Measurements from ENCODE around the gene MAN1A1. TPM values are rescaled to one million over a fixed set of nuclear protein-coding genes. Genes with fewer than 3 reads are reported as not detected.

Gene MAN1A1
- total RNA-seq, 1 experiment from 2014 or later, result 6.8 TPM

GRCh38 chr6:119181046-119181445, 168.5 kb downstream of the MAN1A1 start:
- Mint-ChIP-seq H3K4me3 (no peak overlapping the region), H3K27ac (no peak overlapping the region), H3K4me1 (peaks cover 4% of the 10 kb centered on the region), H3K27me3 (ENCODE audit: low read depth) (no peaks in the 10 kb centered on the region), H3K36me3 (peaks cover 3% of the 10 kb centered on the region; the same call in 1 of the 2 replicates), H3K9me3 (peaks cover 6% of the 10 kb centered on the region; the same call in 1 of the 2 replicates)
- no peak for ATAC-seq
- CTCF ChIA-PET, result no interaction called here
- TF ChIP-seq ELF4 (CRISPR knock-in tag; IDR thresholded peaks at IDR 0.05; ENCODE audit: low read depth) (no peak), TCF7 (CRISPR knock-in tag; IDR thresholded peaks at IDR 0.05; ENCODE audit: low read depth) (no peak), ETV6 (CRISPR knock-in tag; IDR thresholded peaks at IDR 0.05) (no peak), OVOL2 (CRISPR knock-in tag; IDR thresholded peaks at IDR 0.05; ENCODE audit: borderline replicate concordance) (no peak), NFYB (CRISPR knock-in tag; conservative IDR thresholded peaks at IDR 0.05; ENCODE audit: low read depth) (no peak)
- TF ChIP-seq, protein P1, sequence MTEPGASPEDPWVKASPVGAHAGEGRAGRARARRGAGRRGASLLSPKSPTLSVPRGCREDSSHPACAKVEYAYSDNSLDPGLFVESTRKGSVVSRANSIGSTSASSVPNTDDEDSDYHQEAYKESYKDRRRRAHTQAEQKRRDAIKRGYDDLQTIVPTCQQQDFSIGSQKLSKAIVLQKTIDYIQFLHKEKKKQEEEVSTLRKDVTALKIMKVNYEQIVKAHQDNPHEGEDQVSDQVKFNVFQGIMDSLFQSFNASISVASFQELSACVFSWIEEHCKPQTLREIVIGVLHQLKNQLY (CRISPR knock-in tag; IDR thresholded peaks at IDR 0.05), result no peak
- POLR2A ChIA-PET, result interaction anchor here (0.6 kb wide), 2 partner anchors 546 to 701 kb away, joined by 3 to 5 read pairs; no protein-coding TSS in a partner anchor
- DNase-seq (ENCODE audit: low spot score), result no peak

DNA sequence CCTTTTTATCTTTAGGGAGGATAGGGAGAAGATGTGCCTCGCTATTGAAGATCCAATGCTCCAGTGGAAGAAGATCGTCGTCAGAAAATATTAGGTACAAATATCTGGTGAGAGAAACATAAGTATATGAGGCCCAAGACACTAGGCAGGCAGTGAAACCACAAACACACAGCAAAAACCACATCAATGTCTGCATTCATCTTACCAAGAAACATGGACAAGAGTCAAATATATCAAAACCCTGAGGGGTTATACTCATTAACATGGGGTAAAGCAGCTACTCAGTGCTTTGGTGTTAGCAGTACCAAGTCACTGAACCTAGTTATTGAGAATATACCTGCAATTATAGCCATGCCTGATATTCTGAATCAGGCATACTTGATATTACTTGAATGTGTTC, 169.7 kb downstream of the MAN1A1 start:
- no peak overlapping the region for H3K4me3 Mint-ChIP-seq
- no peaks in the 10 kb centered on the region for H3K4me1 Mint-ChIP-seq
- no peaks in the 10 kb centered on the region for H3K9me3 Mint-ChIP-seq
- no peak overlapping the region for H3K27ac Mint-ChIP-seq
- ATAC-seq (no peak), DNase-seq (ENCODE audit: low spot score) (no peak)
- TF ChIP-seq ZMAT4 (CRISPR knock-in tag; IDR thresholded peaks at IDR 0.05), result no peak
- TF ChIP-seq NFATC4 (CRISPR knock-in tag; IDR thresholded peaks at IDR 0.05), result no peak
- TF ChIP-seq MAX (CRISPR knock-in tag; IDR thresholded peaks at IDR 0.05), result no peak
- TF ChIP-seq, protein P2, sequence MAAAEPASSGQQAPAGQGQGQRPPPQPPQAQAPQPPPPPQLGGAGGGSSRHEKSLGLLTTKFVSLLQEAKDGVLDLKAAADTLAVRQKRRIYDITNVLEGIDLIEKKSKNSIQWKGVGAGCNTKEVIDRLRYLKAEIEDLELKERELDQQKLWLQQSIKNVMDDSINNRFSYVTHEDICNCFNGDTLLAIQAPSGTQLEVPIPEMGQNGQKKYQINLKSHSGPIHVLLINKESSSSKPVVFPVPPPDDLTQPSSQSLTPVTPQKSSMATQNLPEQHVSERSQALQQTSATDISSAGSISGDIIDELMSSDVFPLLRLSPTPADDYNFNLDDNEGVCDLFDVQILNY (CRISPR knock-in tag; IDR thresholded peaks at IDR 0.05), result no peak
- no peak for TF ChIP-seq JUN (CRISPR knock-in tag; IDR thresholded peaks at IDR 0.05)
- no peak for TF ChIP-seq USF2 (CRISPR knock-in tag; IDR thresholded peaks at IDR 0.05)
- TF ChIP-seq, protein P3, sequence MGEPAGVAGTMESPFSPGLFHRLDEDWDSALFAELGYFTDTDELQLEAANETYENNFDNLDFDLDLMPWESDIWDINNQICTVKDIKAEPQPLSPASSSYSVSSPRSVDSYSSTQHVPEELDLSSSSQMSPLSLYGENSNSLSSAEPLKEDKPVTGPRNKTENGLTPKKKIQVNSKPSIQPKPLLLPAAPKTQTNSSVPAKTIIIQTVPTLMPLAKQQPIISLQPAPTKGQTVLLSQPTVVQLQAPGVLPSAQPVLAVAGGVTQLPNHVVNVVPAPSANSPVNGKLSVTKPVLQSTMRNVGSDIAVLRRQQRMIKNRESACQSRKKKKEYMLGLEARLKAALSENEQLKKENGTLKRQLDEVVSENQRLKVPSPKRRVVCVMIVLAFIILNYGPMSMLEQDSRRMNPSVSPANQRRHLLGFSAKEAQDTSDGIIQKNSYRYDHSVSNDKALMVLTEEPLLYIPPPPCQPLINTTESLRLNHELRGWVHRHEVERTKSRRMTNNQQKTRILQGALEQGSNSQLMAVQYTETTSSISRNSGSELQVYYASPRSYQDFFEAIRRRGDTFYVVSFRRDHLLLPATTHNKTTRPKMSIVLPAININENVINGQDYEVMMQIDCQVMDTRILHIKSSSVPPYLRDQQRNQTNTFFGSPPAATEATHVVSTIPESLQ (CRISPR knock-in tag; IDR thresholded peaks at IDR 0.05), result no peak
- TF ChIP-seq ATF2 (CRISPR knock-in tag; IDR thresholded peaks at IDR 0.05; ENCODE audit: borderline replicate concordance, low read depth), result no peak
- TF ChIP-seq, protein P4, sequence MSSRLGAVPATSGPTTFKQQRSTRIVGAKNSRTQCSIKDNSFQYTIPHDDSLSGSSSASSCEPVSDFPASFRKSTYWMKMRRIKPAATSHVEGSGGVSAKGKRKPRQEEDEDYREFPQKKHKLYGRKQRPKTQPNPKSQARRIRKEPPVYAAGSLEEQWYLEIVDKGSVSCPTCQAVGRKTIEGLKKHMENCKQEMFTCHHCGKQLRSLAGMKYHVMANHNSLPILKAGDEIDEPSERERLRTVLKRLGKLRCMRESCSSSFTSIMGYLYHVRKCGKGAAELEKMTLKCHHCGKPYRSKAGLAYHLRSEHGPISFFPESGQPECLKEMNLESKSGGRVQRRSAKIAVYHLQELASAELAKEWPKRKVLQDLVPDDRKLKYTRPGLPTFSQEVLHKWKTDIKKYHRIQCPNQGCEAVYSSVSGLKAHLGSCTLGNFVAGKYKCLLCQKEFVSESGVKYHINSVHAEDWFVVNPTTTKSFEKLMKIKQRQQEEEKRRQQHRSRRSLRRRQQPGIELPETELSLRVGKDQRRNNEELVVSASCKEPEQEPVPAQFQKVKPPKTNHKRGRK (CRISPR knock-in tag; IDR thresholded peaks at IDR 0.05; ENCODE audit: borderline replicate concordance), result no peak
- TF ChIP-seq, protein P5, sequence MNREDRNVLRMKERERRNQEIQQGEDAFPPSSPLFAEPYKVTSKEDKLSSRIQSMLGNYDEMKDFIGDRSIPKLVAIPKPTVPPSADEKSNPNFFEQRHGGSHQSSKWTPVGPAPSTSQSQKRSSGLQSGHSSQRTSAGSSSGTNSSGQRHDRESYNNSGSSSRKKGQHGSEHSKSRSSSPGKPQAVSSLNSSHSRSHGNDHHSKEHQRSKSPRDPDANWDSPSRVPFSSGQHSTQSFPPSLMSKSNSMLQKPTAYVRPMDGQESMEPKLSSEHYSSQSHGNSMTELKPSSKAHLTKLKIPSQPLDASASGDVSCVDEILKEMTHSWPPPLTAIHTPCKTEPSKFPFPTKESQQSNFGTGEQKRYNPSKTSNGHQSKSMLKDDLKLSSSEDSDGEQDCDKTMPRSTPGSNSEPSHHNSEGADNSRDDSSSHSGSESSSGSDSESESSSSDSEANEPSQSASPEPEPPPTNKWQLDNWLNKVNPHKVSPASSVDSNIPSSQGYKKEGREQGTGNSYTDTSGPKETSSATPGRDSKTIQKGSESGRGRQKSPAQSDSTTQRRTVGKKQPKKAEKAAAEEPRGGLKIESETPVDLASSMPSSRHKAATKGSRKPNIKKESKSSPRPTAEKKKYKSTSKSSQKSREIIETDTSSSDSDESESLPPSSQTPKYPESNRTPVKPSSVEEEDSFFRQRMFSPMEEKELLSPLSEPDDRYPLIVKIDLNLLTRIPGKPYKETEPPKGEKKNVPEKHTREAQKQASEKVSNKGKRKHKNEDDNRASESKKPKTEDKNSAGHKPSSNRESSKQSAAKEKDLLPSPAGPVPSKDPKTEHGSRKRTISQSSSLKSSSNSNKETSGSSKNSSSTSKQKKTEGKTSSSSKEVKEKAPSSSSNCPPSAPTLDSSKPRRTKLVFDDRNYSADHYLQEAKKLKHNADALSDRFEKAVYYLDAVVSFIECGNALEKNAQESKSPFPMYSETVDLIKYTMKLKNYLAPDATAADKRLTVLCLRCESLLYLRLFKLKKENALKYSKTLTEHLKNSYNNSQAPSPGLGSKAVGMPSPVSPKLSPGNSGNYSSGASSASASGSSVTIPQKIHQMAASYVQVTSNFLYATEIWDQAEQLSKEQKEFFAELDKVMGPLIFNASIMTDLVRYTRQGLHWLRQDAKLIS (CRISPR knock-in tag; IDR thresholded peaks at IDR 0.05; ENCODE audit: borderline replicate concordance), result no peak
- no peaks in the 10 kb centered on the region for H3K27me3 Mint-ChIP-seq (ENCODE audit: low read depth)
- no peaks in the 10 kb centered on the region for H3K36me3 Mint-ChIP-seq
- ChIA-PET POLR2A (no interaction called here), CTCF (no interaction called here)
